RKO (cell line): ENCODE results near the gene ASCL2.

Experiments
- DNase-seq: peaks from one replicate; pipeline ENCODE4 v3.0.0-alpha.2; 2016; ENCODE audit warnings: low spot score

The ASCL2 gene, protein sequence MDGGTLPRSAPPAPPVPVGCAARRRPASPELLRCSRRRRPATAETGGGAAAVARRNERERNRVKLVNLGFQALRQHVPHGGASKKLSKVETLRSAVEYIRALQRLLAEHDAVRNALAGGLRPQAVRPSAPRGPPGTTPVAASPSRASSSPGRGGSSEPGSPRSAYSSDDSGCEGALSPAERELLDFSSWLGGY

DNA sequence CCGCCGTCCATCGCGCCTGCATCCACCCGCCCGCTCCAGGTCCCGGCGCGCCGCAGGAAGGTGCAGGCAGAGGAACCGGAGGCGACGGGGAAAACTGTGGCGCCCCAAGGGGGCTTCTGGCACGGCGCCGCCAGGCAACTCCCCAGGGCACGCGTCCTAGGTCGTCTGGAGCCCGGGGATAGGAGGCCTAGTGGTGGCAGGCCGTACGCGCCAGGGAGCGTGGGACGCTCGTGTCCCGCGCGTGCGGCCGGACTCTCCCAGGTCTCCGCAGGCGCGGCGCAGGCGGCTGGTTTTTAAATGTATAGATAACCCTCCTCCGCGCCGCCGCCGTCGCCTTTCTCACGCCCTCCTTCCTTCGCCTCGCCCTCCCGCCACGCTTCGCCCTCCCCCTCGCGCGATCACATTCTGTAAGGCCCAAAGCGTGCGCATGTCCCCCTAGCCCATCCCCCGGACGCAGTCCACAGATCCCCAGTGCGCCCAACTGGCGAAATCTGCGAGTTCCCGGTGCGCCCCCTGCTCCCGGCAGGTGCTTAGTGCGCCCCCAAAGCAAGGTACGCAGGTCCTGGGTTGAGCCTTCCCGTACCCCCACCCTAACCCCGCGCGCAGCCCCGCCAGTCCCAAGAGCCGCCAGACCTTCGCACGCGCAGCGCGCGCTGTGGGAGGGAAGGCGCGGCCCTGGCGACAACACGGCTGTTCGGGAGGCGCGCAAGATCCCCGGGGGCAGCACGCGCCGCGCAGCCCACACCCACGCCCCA lies at the start of gene ASCL2:
TSS of gene ASCL2 (minus strand) at position 267 of the 755 bp plus-strand sequence. CDS start at position 11, 256 bp downstream.
- no peak for DNase-seq

DNA sequence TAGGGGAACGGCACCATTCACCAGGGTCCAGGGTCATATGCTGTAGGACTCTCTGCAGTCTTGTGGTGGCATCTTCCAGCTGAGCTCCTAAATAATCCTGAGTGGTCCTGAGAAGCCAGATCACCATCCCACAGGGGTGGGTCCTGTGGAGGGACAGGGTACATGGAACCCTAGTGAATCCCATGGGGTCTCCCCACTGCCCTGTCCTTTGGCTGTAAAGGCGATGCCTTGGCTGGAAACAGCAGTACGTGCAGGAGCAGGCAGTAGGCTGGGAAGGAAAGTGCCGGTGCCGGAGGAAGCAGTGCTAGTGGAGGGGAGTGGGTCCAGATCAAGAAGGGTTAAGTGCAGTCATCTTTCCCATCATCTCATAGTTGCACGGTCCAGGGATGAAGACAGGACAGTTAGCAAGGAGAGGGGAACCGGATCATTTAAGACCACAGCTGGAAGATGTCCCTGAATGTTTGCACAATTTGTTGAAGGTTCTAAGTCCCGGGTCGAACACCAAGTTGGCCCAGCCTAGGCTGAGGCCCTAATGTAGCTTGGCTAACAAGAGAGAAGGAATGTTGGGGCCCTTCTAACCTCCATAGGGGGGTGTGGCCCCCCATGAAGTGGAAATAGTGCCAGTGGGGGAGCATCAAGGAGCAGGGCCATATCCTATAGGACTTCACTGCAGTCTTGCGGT lies 49.5 kb upstream of the ASCL2 start:
- DNase-seq, result no peak

DNA sequence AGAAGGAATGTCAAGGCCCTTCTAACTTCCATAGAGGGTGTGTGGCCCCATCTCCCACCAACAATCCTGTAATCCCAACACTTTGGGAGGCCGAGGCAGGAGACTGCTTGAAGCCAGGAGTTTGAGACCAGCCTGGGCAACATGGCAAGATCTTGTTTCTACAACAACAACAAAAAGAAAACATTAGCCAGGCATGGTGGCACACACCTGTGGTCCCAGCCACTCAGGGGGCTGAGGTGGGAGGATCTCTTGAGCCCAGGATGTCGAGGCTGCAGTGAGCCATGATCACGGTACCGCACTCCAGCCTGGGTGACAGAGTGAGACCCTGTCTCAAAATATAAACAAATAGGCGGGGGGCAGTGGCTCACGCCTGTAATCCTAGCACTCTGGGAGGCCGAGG lies 48.3 kb upstream of the ASCL2 start:
- DNase-seq, result no peak

DNA sequence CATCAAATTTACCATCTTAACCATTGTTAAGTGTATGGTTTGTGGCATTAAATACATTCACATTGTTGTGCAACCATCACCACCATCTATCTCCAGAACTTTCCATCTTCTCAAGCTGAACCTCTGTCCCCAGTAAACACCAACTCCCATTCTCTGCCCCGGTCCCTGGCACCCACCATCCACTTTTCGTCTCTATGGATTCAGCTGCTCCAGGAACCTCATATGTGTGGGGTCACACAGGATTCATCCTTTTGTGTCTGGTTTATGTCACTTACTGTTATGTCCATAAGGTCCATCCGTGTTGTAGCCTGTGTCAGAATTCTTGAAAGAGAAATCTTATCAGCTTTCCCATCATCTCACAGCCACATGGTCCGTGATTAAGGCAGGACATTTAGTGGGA lies 47.7 kb upstream of the ASCL2 start:
- no peak for DNase-seq

DNA sequence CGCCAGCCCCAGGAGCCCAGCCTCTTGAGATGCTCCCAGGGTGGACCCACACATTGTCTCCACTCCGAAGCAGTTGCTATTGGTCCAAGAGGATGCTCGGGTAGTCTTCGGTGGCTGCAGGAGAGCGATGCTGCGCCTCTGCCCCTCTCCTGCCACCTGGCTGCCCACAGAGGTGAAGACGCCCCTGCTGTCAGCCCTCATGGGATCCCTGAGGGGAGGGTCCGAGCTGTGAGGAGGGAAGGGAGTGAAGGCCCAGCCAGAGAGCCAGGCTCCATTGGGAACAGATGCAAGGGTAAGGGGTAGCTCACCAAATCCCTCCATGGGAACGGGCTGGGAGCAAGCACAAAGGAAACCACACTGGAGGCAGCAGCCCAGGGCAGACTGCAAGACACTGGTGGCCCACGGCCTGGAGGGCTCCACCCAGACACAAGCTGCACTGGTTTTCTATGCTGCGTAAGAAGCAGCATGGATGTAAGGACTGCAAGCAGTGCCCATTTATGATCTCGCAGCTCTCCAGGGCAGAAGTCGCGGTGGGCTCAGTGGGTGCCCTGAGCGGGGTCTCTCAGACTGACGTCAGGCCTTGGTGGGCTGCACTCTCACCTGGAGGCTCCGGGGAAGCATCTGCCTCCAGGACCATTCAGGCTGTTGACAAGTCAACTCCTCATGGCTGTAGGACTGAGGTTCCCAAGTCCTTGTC lies 47.1 kb upstream of the ASCL2 start:
- DNase-seq, result no peak

DNA sequence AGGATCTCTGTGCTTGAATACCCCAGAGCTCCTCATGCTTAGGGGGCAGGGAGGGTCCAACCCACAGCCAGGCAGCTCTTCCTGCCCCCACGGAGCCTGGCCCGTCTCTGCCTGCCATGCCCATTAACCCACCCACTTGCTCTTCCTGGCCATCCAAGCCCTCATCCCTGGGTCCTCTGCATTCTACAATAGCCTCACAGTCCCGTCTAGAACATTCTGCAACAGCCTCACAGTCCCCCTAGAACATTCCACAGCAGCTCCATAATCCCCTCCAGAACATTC lies 46.5 kb upstream of the ASCL2 start:
- no peak for DNase-seq

DNA sequence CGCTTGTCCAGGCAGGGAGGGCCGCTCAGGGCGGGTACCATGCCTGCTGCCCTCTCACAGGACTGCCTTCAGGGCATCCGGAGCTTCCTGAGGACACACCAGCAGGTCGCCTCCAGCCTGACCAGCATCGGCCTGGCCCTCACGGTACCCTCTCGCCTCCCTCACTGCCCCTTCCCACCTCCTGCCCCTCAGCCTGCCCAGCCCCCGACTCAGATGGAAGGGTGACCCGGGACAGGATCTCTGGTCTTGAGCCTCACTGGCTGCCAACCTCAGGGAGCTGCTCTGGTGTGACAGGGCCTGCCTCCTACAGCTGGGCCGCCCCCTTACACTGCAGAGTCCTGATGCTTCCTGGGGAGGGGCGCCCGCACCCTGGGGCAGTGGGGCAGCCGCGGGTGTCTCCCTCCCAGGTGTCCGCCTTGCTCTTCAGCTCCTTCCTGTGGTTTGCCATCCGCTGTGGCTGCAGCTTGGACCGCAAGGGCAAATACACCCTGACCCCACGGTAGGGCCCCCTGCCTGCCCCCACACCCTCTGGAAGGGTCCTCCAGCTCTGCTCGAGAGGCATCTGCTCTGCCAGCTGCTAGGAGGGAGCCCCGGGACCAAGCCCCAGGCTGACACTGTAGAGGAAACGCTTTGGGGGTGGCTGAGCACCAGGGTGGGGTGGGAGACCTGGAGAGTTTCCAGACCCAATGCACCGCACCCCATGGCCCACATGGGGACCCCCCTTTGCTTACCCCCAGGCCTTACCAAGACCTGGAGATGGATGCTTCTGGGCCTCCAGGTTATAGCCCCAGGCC lies 46.0 kb upstream of the ASCL2 start:
- no peak for DNase-seq

DNA sequence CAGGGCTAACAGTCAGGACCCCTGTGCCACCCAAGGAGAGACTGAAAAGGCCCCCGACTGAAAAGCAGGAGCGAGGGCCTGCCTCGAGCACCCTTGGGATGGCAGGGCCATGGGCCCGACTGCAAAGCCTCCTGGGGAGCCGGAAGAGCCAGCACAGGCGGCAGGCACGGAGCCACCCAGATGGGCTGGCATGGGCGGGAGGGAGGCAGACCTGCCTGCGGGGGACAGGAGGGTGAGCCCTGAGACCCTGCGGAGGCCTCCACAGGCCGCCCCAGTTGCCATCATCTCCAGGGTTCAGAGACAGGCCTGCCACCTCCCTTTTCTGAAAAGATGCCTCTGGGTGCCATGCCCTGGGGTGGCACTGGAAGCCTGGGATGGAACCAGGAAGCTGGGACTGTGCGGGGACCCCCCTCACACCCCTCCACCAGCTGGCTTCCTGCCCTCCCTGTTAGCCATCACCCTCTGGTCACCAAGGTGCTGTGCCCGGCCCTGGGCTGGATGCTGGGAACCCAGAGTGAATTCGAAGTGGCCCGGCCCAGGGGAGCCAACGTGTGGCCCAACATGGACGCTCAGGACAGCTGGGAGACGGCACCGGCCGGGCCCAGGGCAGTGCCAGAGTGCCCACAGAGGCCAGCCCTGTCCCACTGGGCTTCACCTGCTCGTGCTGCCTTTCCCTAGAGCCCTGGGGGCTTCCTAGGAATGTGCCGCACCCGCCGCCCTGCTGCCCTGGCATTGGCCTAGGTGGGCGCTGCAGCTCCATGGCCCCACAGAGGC lies 45.2 kb upstream of the ASCL2 start:
- DNase-seq, result no peak

DNA sequence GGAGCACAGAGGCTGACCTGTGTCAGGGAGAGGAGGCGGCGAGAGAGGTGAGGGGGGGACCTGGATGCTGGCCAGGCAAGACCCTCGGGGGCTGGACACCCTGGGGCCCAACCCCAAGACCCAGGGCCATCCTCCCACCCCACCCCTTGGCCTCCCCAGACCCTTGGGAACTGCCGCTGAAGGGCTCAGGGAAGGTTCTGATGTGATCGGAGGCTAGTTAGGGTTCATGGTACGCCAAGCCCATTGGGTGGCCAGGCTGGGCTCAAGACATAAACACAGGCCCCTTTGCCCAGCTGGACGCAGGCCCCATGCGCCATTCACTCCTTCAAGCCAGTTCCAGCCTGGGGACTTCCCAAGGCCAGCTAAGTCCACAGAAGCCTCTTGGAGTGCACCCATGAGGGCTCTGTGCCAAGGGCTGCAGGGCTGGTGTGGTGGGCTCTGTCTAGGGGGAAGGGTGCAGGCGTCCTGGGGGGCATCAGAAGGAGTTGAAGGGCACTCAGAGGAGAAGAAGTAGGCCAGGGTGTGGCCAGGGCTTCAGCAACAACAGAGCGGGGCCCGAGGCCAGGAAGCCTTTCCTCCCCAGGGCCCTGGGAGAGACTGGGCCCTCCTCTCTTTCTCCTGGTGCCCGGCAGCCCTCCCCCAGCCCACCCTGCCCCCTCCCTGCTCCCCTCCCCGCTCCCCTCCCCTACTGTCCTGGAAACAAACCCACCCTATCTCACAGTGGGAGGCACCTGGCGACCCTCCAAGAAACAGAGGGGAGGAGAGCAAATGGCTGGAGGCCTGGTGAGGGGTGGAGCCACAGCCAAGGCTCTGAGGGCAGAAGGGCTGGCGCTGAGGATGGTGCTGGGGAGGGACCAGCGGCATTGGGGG lies 44.4 kb upstream of the ASCL2 start:
- no peak for DNase-seq

DNA sequence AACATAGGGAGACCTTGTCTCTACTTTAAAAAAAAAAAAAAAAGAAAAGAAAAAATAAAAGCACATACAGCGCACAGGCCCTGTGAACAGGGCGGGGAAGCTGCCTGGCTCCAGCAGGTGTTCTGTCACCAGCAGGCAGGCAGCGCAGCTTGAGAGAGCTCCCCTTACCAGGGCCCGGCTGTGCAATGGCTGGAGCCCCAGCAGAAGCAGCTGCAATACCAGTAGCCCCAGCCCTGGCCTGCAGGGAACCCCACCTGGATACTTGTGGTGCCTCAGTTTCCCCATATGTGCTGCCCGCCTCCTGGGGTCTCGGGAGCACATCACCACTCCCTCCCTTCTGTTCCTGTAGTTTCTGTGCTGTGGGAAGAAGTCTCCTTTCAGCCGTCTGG lies 43.7 kb upstream of the ASCL2 start:
- DNase-seq, result no peak

DNA sequence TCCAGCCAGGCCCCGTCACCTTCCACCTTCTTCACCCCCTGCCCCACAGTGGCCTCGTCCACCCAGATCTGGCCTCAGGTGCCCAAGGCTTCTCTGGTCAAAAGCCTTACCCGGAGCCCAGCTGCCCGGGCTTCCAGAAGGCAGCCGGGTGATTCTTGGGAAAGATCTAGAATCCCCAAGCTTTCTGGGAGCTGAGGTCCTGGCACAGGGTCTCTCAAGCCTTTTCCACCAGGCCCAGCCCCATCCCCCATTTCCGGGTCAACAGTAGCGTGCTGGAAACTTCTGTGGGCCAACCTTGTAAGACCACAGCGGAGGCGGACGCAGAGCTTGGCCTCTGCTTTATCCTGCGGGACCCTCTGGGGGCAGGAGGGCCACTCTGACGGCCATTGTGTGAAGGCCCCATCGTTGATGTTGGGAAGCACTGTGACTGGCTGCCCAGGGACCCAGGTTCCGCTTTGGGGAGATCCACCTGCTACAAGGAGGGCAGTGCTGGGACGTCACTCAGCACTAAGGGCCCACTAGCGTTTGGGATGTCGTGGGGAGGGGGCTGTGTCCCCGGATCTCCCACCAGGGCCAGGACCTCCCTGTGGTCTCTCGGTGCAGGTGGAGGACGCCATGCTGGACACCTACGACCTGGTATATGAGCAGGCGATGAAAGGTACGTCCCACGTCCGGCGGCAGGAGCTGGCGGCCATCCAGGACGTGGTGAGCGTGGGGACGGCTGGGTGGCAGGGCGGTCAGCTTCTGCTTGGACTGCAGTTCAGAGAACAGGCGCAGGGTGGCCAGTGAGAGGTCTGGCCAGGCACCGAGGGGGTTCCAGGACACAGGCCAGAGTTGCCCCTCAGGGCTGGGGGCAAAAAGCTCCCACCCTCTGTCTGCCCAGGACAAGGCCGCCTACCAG lies 42.9 kb upstream of the ASCL2 start:
- DNase-seq, result no peak

DNA sequence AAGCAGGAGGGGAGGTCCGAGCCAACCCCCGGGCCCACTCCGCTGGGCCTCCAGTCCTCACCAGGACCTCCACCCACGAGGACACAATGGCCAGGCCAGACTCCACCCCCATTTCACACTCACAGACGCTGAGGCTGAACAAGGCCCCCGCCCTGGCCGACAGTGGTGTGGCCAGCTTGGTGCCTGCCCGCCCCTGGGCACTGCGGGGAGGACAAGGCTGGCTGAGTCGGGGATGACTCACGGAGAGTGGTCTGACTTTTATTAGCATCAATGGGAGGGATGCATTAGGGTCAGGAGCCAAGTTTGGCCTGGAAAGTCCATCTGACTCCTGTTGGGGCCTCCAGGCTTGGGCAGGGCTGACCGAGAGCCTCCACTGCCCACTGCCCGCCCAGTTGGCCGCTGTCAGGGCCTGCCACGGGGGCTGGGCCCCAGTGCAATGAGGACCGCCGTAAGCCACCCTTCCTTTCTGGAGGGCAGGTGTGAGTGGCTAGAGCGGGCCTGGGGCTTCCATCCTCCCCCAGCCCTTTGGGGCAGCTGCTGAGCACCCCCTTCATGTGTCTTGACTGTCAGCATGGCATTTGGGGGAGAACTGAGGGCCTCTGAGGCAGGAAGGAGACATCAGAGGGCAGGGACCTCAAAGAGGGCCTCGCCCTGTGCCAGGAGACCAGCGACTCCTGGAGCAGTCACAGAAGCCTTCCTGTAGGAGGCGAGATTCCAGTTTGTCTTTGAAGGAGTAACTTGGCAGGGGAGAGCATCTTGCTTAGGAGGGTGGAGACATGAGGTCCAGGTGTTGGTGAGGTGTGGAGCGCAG lies 42.0 kb upstream of the ASCL2 start:
- DNase-seq, result no peak

DNA sequence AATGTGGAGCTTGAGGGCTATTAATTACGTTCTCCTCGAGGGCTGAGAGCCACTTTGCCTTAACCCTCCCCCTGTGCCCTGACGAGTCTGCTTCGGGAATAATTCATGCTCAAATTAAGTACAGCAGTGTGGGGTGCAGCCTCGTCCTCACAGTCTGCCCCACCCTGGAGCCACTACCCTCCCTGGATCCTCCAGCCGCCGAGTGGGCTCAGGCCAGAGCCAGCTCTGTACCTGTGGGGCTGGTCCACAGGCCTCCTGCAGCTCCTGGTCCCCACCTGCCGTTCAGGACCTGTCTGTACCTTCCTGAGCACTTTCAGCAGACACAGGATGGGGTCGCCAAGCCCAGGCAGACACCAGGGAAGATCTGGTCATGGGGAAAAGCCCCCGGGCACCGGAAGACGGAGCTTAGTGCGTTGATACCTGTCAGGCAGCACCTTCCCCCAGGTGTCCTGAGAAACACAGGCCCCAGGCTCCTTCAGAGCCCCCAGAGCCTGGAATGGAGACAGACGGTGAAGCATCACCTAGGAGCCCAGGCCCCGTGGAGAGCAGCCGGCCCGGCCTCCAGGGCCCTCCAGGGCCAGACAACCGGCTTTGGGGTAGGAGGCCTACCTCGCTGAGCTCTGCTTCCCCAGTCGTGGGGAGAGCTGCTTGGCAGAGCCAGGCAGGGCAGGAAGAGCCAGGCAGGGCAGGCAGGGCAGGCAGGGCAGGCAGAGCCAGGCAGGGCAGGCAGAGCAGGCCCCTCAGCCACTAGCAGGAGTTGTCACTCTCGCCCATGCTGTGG lies 41.2 kb upstream of the ASCL2 start:
- no peak for DNase-seq

DNA sequence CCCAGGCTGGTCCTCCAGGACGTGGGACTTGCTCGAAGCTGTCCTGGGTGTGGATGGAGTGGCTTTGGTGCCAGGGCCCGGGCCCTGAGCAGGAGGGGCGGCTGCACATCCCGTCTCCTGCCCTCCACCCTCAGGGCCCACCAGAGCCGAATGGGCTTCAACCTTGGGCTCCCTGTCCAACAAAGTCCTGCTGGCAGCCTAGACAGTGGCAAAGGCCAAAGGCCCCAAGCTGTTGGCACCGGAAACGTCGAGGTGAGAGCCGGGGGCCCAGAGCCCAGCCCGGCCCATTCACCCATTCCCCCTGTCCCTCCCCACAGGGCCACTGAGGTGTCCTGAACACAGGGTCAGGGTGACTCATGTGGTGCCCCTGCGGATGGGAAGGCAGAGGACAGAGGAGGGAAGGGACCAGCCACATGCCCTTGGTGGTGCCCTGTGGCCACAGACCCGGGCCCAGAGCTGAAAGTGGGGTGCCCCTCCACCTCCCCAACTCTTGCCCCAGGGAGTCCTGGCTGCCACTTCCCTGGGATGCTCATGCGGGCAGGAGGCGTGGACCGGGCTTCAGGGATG lies 40.5 kb upstream of the ASCL2 start:
- DNase-seq, result no peak

DNA sequence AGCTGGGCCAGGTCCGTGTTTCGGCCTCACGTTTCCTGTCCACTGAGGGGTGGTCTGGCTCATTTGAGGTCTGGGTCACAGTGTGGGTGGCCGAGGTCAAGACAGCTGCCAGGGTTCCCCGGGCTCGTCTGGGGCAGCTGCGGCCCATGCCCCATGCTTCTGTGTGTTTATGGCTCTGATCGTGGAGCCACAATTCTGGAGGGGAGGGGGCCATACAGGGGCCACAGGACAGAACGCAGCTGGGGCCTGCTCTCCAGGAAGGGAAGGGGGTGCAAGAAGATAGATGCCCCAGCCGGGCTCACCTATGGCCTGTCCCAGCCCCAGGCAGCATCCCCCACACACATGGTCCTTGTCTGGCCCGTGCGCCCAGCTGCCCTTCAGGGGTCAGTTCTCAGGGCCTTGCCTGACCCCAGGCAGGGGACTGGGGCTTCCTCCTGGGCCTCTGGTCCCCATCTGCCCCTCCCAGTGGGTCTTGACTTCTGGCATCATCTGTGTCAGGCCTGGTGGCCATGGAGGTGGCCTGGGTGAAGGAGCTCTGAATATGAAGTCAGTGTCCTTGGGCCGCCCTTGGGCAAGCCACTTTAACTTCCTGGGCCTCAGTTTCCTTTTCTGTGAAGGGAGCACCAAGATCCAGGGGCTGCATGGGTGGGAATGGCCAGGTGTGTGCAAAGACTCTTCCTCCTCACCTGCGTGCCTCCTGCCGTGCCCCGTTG lies 39.8 kb upstream of the ASCL2 start:
- no peak for DNase-seq

DNA sequence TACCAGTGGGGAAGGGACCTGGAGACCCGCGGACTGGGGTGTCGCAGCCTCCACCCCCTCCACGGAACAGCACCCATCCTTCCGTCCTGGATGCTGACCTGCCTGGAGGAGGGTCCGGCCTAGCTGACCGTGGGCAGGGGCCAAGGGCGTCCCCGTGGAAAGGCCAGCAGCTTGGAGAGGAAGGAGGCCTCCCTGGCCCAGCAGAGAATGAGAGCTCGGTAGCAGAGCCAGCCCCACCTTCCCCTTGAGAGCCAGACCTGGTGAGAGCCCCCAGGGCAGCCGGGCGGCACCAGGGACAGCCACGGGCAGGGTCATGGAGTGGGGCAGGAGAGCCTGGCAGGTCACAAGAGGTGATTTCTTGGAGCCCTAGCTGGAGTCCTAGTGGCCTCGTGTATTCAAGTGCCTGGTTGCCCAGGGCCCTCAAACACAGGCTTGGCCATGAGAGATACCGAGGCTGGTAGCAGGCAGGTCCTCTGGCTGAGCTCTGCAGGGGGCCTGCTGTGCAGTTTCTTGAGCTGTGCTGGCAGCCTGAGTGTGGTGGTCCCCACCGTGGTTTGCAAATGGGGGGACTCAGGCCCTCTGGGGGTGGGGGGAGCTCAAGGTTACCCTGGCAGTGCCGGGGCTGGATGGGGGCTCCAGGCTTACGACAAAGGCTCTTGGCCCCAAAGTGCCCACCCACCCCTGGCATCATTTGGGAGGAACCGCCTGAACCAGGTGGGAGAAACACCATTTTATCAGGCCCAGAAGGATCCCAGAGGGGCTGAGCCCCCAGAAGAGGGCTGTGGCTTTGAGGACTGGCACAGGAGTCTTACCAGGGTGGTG lies 39.1 kb upstream of the ASCL2 start:
- no peak for DNase-seq
